GM19372 (cell line): ENCODE results near the gene PWWP2A.
"Not testable (repeated sequence)": the region's sequence is repeated elsewhere in the genome, so short reads cannot be mapped to it uniquely, and the experiment has no call there.

Source experiments
- ATAC-seq: cut with Tn5 transposase; IDR thresholded peaks from one replicate; pipeline ENCODE4 v1.9.1; 2021; ENCODE audit warnings: mild to moderate bottlenecking, low read depth, moderate library complexity; ENCODE audit not compliant: unreplicated experiment

The PWWP2A gene

GRCh38 chr5:160119142-160119904 is at the start of gene PWWP2A:
PWWP2A (minus strand) TSS chr5:160119450; CDS start chr5:160119388, 62 bp downstream.
- ATAC-seq, result peak; percentile 82

GRCh38 chr5:160167624-160168165 is 48.4 kb upstream of the PWWP2A start:
- ATAC-seq, result no peak

GRCh38 chr5:160166973-160167623 is 47.8 kb upstream of the PWWP2A start:
- no peak for ATAC-seq

GRCh38 chr5:160166069-160166972 is 47.1 kb upstream of the PWWP2A start:
- ATAC-seq, result no peak

- ATAC-seq, result no peak
Measured at GRCh38 chr5:160165137-160166068, 46.2 kb upstream of the PWWP2A start.

- no peak for ATAC-seq
Measured at GRCh38 chr5:160162910-160163309, 43.7 kb upstream of the PWWP2A start.

GRCh38 chr5:160161626-160162025 is 42.4 kb upstream of the PWWP2A start:
- no peak for ATAC-seq

GRCh38 chr5:160160875-160161274 is 41.6 kb upstream of the PWWP2A start:
- ATAC-seq, result not testable (repeated sequence)

GRCh38 chr5:160159991-160160792 is 40.9 kb upstream of the PWWP2A start:
- no peak for ATAC-seq

GRCh38 chr5:160158087-160158486 is 38.8 kb upstream of the PWWP2A start:
- ATAC-seq, result no peak

- no peak for ATAC-seq
Measured at GRCh38 chr5:160155017-160155750, 35.9 kb upstream of the PWWP2A start.

GRCh38 chr5:160152901-160153300 is 33.7 kb upstream of the PWWP2A start:
- no peak for ATAC-seq

- no peak for ATAC-seq
Measured at GRCh38 chr5:160152287-160152686, 33.0 kb upstream of the PWWP2A start.

- no peak for ATAC-seq
Measured at GRCh38 chr5:160151017-160151416, 31.8 kb upstream of the PWWP2A start.

GRCh38 chr5:160150381-160150780 is 31.1 kb upstream of the PWWP2A start:
- no peak for ATAC-seq

GRCh38 chr5:160144436-160144835 is 25.2 kb upstream of the PWWP2A start:
- ATAC-seq, result not testable (repeated sequence)

- ATAC-seq, result no peak
Measured at GRCh38 chr5:160134332-160134731, 15.1 kb upstream of the PWWP2A start.

GRCh38 chr5:160133918-160134304 is 14.7 kb upstream of the PWWP2A start:
- no peak for ATAC-seq
